ENCODE data around the gene MSANTD3. TPM values are rescaled to one million over a fixed set of nuclear protein-coding genes. Genes with fewer than 3 reads are reported as not detected.
"Not testable (repeated sequence)": the region's sequence is repeated elsewhere in the genome, so short reads cannot be mapped to it uniquely, and the experiment has no call there.

Gene MSANTD3
- total and polyA plus RNA-seq, 8 donors = 1.2 to 121 (median 17.4) TPM

- no peak for TF ChIP-seq CTCF (IDR thresholded peaks at IDR 0.05)
- no peak for TF ChIP-seq POLR2AphosphoS5 (IDR thresholded peaks at IDR 0.05)
- no peak for TF ChIP-seq POLR2A (IDR thresholded peaks at IDR 0.05)
- TF ChIP-seq EP300 (IDR thresholded peaks at IDR 0.05) = no peak
- Histone ChIP-seq H3K4me1 (peaks cover 14 to 27% (median 22%) of the 10 kb centered on the region in 4 donors), H3K4me3 (no peak overlapping the region), H3K27me3 (no peaks in the 10 kb centered on the region), H3K27ac (no peak overlapping the region), H3K9me3 (no peaks in the 10 kb centered on the region), H3K36me3 (no peaks in the 10 kb centered on the region)
- no peak for DNase-seq
- intact Hi-C loops (cut with DNase I; ENCODE audit: low total_unique reads) = no loop called here
- WGBS, 5 donors = 92 to 97% (median 95%) methylated on average over 3 of the region's 3 CpGs
Observed at GRCh38 chr9:100432736-100433135, 5.8 kb downstream of the MSANTD3 start.

GRCh38 chr9:100436571-100436970 is 9.6 kb downstream of the MSANTD3 start:
- Histone ChIP-seq H3K4me3 (no peak overlapping the region), H3K36me3 (no peaks in the 10 kb centered on the region), H3K27ac (no peak overlapping the region), H3K27me3 (no peaks in the 10 kb centered on the region), H3K9me3 (no peaks in the 10 kb centered on the region), H3K4me1 (peaks cover 0 to 6% (median 0%) of the 10 kb centered on the region in 4 donors)
- WGBS, 5 donors = 81 to 93% (median 85%) methylated on average over 7 of the region's 7 CpGs
- no peak for DNase-seq
- intact Hi-C loops (cut with DNase I; ENCODE audit: low total_unique reads) = no loop called here
- no peak for TF ChIP-seq CTCF (IDR thresholded peaks at IDR 0.05)

GRCh38 chr9:100437860-100438805 is 11.2 kb downstream of the MSANTD3 start:
- Histone ChIP-seq H3K4me3 (no peak overlapping the region), H3K27me3 (no peaks in the 10 kb centered on the region), H3K36me3 (peaks cover 5 to 13% (median 12%) of the 10 kb centered on the region in 4 donors), H3K4me1 (peaks cover 0 to 6% (median 0%) of the 10 kb centered on the region in 4 donors), H3K9me3 (no peaks in the 10 kb centered on the region), H3K27ac (no peak overlapping the region)
- peak in 1 of 3 donors; percentile 43 for TF ChIP-seq POLR2AphosphoS5 (IDR thresholded peaks at IDR 0.05)
- TF ChIP-seq CTCF (IDR thresholded peaks at IDR 0.05) = peak in 6 of 7 experiments; percentile 39 to 99 (median 90)
- no peak for TF ChIP-seq POLR2A (IDR thresholded peaks at IDR 0.05)
- TF ChIP-seq EP300 (IDR thresholded peaks at IDR 0.05) = no peak
- intact Hi-C loops (cut with DNase I; ENCODE audit: low total_unique reads) = no loop called here
- peak; percentile 79 to 83 for DNase-seq
- whole genome bisulfite sequencing, 5 donors = 74 to 89% (median 83%) methylated on average over 1 of the region's 1 CpG

- no peak overlapping the region for H3K27ac ChIP-seq
- H3K4me3 ChIP-seq = no peak overlapping the region
- intact Hi-C loops (cut with DNase I; ENCODE audit: low total_unique reads) = no loop called here
- H3K27me3 ChIP-seq = no peaks in the 10 kb centered on the region
- H3K4me1 ChIP-seq = peaks cover 0 to 6% (median 0%) of the 10 kb centered on the region in 4 donors
- 84 to 96% (median 91%) methylated on average over 3 of the region's 3 CpGs for WGBS, 5 donors
- peaks cover 5 to 24% (median 15%) of the 10 kb centered on the region in 4 donors for H3K36me3 ChIP-seq
- no peaks in the 10 kb centered on the region for H3K9me3 ChIP-seq
- no peak for DNase-seq
- no peak for TF ChIP-seq POLR2A (IDR thresholded peaks at IDR 0.05)
- no peak for TF ChIP-seq EP300 (IDR thresholded peaks at IDR 0.05)
- TF ChIP-seq POLR2AphosphoS5 (IDR thresholded peaks at IDR 0.05) = peak in 1 of 3 donors; percentile 23
- no peak for TF ChIP-seq CTCF (IDR thresholded peaks at IDR 0.05)
Observed at GRCh38 chr9:100440071-100440470, 13.1 kb downstream of the MSANTD3 start.

- H3K4me3 ChIP-seq; H3K9me3 ChIP-seq; H3K4me1 ChIP-seq; H3K27me3 ChIP-seq; DNase-seq; H3K27ac ChIP-seq; intact Hi-C loops (cut with DNase I; ENCODE audit: low total_unique reads): not testable (repeated sequence)
- WGBS, 5 donors = 88 to 95% (median 94%) methylated on average over 5 of the region's 5 CpGs
- H3K36me3 ChIP-seq = peaks cover 5 to 24% (median 15%) of the 10 kb centered on the region in 4 donors
Observed at GRCh38 chr9:100440487-100440886, 13.5 kb downstream of the MSANTD3 start.
